Bronchial epithelial cell (primary cell): ENCODE results near the gene GPR161. TPM values are rescaled to one million over a fixed set of nuclear protein-coding genes. Genes with fewer than 3 reads are reported as not detected.

Experiments used
- DNase-seq: peaks from one replicate; pipeline ENCODE4 v3.0.0-alpha.2; 2010; ENCODE audit warnings: low read depth
- FAIRE-seq: peaks from 2 replicates; lab custom pipeline; 2011; peaks lifted over from hg19 to GRCh38; lab: Jason Lieb, UNC
- H3K27me3 ChIP-seq: 2 replicates; pipeline ENCODE4 v1.5.1; 2011; ENCODE audit warnings: low read length; ENCODE audit not compliant: control insufficient read depth, insufficient read depth
- H3K36me3 ChIP-seq: 2 replicates; pipeline ENCODE4 v1.5.1; 2011; ENCODE audit warnings: low read length; ENCODE audit not compliant: control insufficient read depth, insufficient read depth
- H3K4me3 ChIP-seq: 2 replicates; pipeline ENCODE4 v1.5.1; 2011; ENCODE audit warnings: mild to moderate bottlenecking, low read depth, low read length, control low read depth
- total RNA-seq: library from RNA; depleted of rRNA; stranded (reverse); fragments of >200 nt; gene quantifications from 2 replicates; pipeline ENCODE4 v1.2.1, GENCODE V29; 2014
- TF ChIP-seq, protein P1 (sequence below): IDR thresholded peaks from 2 replicates; pipeline ENCODE4 v1.5.1; 2011; ENCODE audit warnings: mild to moderate bottlenecking, moderate library complexity, low read length, control low read depth, inconsistent platforms; ENCODE audit not compliant: insufficient read depth, severe bottlenecking

GPR161 gene
- total RNA-seq, 1 donor from 2014 or later, result 8.2 TPM

DNA sequence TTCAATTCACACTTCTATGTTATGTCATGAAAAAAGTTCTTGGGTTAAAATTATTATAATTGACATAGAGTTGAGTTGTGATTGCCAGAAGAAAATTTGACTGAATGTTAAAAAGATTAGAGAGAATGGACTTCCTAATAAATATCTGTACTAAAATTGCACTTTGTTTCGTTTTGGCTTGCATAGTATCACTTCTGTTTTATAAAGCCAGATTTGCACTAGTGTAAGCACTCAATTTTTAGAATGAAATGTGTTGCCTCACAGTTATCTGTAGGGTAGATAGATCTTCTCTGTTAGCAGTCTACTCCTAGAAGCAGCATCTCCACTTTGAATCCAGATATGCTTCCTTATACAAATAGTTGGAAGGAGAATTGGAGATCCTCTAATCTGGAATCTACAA is 104.7 kb downstream of the GPR161 start:
- Histone ChIP-seq H3K36me3 (no peaks in the 10 kb centered on the region), H3K27me3 (no peaks in the 10 kb centered on the region), H3K4me3 (no peak overlapping the region)
- TF ChIP-seq, protein P1, sequence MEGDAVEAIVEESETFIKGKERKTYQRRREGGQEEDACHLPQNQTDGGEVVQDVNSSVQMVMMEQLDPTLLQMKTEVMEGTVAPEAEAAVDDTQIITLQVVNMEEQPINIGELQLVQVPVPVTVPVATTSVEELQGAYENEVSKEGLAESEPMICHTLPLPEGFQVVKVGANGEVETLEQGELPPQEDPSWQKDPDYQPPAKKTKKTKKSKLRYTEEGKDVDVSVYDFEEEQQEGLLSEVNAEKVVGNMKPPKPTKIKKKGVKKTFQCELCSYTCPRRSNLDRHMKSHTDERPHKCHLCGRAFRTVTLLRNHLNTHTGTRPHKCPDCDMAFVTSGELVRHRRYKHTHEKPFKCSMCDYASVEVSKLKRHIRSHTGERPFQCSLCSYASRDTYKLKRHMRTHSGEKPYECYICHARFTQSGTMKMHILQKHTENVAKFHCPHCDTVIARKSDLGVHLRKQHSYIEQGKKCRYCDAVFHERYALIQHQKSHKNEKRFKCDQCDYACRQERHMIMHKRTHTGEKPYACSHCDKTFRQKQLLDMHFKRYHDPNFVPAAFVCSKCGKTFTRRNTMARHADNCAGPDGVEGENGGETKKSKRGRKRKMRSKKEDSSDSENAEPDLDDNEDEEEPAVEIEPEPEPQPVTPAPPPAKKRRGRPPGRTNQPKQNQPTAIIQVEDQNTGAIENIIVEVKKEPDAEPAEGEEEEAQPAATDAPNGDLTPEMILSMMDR, result no peak
- DNase-seq, result no peak
- no peak for FAIRE-seq

DNA sequence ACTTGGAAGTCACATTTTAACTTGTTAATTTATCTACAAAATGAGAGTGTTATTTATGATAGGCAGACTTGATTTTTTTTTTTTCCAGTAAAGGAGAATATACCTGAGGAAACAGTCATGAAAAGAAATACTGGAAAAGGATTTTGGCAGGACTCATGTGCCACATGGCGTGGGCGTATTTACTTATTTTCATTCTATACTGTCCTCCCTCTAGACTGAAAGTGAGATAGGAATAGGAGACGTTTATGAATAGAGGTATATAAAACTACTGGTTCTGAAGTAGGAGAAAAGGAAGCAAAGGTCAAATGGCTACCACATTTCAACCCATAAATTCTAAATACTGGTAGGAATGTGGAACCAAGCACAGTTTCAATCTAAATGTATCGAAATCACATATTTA is 105.1 kb downstream of the GPR161 start:
- FAIRE-seq (no peak), DNase-seq (no peak)
- Histone ChIP-seq H3K27me3 (no peaks in the 10 kb centered on the region), H3K4me3 (no peak overlapping the region), H3K36me3 (no peaks in the 10 kb centered on the region)
- TF ChIP-seq, protein P1, result no peak

DNA sequence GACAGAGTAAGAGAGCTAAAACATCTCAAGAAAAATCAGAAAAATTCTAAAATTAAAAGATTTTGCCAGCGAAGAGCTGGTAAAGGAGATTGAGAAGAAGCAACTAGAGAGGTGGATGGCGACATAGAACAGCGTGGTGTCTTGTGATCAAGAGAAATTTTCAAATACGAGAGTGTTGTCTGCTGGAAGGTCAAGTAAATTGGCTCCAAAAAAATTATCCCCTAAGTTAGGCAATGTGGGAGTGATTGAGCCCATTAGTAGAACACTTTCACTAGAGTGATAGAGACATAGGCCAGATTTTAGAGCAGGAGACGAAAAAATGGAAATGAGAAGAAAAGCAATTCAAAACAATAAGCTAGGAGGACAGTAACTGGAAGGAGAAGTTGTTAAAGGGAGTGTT is 105.5 kb downstream of the GPR161 start:
- Histone ChIP-seq H3K27me3 (no peaks in the 10 kb centered on the region), H3K36me3 (no peaks in the 10 kb centered on the region), H3K4me3 (no peak overlapping the region)
- TF ChIP-seq, protein P1, result no peak
- no peak for FAIRE-seq
- DNase-seq, result no peak

Other genes starting within 250 kb of the GPR161 start
- 0.26 TPM in 2 replicates for gene ADCY10, start 222.8 kb downstream of the GPR161 start, total RNA-seq
- gene DCAF6, start 200.2 kb downstream of the GPR161 start, total RNA-seq, result 28.2 and 34.6 TPM in 2 replicates
- gene MPC2, start 199.9 kb downstream of the GPR161 start, total RNA-seq, result 10.8 and 23.6 TPM in 2 replicates
- 25.3 and 38.5 TPM in 2 replicates for gene TIPRL, start 42.0 kb upstream of the GPR161 start, total RNA-seq
- gene SFT2D2, start 89.1 kb upstream of the GPR161 start, total RNA-seq, result 22.4 and 29.7 TPM in 2 replicates
- gene TBX19, start 143.9 kb upstream of the GPR161 start, total RNA-seq, result 0.51 and 0.79 TPM in 2 replicates